ENCODE data around the gene ARRB2.
"Not testable (repeated sequence)": the region's sequence is repeated elsewhere in the genome, so short reads cannot be mapped to it uniquely, and the experiment has no call there.

- not testable (repeated sequence) for TF ChIP-seq ETS1 (CRISPR knock-in tag; IDR thresholded peaks at IDR 0.05); SUZ12 (IDR thresholded peaks at IDR 0.05; ENCODE audit: low read depth, low read length); CTCF (CRISPR knock-in tag; IDR thresholded peaks at IDR 0.05); TRAFD1 (CRISPR knock-in tag; IDR thresholded peaks at IDR 0.05; ENCODE audit: borderline replicate concordance)
Observed at GRCh38 chr17:4683739-4684138, 26.7 kb upstream of the ARRB2 start.

All from HepG2 (cell line).